Thoracic aorta (tissue), 2 donors: ENCODE data around the gene SLCO3A1. TPM values are rescaled to one million over a fixed set of nuclear protein-coding genes. Genes with fewer than 3 reads are reported as not detected.

Source experiments
- ATAC-seq: fragments of 150-250 bp; one replicate; pipeline ENCODE4 v1.8.0; 2017; ENCODE audit warnings: low read depth; ENCODE audit not compliant: insufficient number of reproducible peaks, low FRiP score
- DNase-seq: peaks from one replicate; pipeline ENCODE4 v3.0.0-alpha.2; 2020; ENCODE audit warnings: low spot score
- H3K27ac ChIP-seq, 2 donors: fragments of 200-600 bp; sonication (generic); 1 replicate in 1 of 2; 2 replicates in 1 of 2; pipeline ENCODE4 v1.5.1; 2016; ENCODE audit warnings: mild to moderate bottlenecking in 2 of 2, moderate library complexity in 2 of 2
- H3K27me3 ChIP-seq: fragments of 200-600 bp; sonication (generic); replicated peaks from 2 replicates; pipeline ENCODE4 v1.6.0; 2016; ENCODE audit warnings: mild to moderate bottlenecking; ENCODE audit not compliant: insufficient read depth
- H3K36me3 ChIP-seq: fragments of 200-600 bp; sonication (generic); one replicate; pipeline ENCODE4 v1.5.1; 2016
- H3K4me1 ChIP-seq, 2 donors: fragments of 200-600 bp; sonication (generic); 1 replicate in 1 of 2; 2 replicates in 1 of 2; pipeline versions ENCODE4 v1.5.1 to v1.6.0; 2016; ENCODE audit warnings: low read depth in 2 of 2, mild to moderate bottlenecking in 1 of 2; ENCODE audit not compliant: control insufficient read depth in 1 of 2
- H3K4me3 ChIP-seq: fragments of 200-600 bp; sonication (generic); 2 replicates; pipeline ENCODE4 v1.5.1; 2016; ENCODE audit warnings: mild to moderate bottlenecking
- H3K9me3 ChIP-seq: fragments of 200-600 bp; sonication (generic); 2 replicates; pipeline ENCODE4 v1.5.1; 2016
- total RNA-seq, 2 donors: library from RNA; depleted of rRNA; stranded (reverse); fragments of >200 nt; gene quantifications; one replicate each; pipeline versions ENCODE4 v1.1.0 to v1.2.3, GENCODE V29; 2016
- TF ChIP-seq, protein P1 (sequence below): fragments of 200-600 bp; sonication (generic); IDR thresholded peaks from one replicate; pipeline ENCODE4 v1.5.1; 2019; ENCODE audit warnings: antibody characterized with exemption

SLCO3A1 gene
- total RNA-seq, 2 donors from 2014 or later, result 16.5 to 39.1 TPM

DNA sequence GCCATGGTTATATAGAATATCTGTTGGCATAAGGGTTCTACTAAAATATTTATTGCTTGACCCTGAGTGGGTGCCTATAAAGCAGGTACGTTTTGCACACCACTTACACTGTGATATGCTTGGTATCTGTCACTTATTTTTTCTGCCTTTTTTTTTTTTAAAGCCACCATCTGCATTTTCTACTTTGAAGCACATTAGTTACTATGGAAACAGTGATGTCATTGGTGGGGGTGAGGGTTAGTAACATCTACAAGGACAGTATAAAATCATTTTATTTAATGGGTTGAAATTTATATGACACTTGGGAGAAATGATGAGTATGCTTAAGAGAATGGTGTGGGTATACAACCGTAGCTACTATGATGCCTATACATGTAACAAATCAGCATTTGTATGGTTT, 25.6 kb downstream of the SLCO3A1 start:
- DNase-seq (no peak), ATAC-seq (no peak)
- TF ChIP-seq, protein P1, sequence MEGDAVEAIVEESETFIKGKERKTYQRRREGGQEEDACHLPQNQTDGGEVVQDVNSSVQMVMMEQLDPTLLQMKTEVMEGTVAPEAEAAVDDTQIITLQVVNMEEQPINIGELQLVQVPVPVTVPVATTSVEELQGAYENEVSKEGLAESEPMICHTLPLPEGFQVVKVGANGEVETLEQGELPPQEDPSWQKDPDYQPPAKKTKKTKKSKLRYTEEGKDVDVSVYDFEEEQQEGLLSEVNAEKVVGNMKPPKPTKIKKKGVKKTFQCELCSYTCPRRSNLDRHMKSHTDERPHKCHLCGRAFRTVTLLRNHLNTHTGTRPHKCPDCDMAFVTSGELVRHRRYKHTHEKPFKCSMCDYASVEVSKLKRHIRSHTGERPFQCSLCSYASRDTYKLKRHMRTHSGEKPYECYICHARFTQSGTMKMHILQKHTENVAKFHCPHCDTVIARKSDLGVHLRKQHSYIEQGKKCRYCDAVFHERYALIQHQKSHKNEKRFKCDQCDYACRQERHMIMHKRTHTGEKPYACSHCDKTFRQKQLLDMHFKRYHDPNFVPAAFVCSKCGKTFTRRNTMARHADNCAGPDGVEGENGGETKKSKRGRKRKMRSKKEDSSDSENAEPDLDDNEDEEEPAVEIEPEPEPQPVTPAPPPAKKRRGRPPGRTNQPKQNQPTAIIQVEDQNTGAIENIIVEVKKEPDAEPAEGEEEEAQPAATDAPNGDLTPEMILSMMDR, result no peak
- no peaks in the 10 kb centered on the region for H3K36me3 ChIP-seq
- H3K27me3 ChIP-seq, result no peaks in the 10 kb centered on the region
- no peak overlapping the region for H3K27ac ChIP-seq
- H3K9me3 ChIP-seq, result no peaks in the 10 kb centered on the region
- peaks cover 0 to 6% of the 10 kb centered on the region in 2 donors for H3K4me1 ChIP-seq
- H3K4me3 ChIP-seq, result no peak overlapping the region

- Histone ChIP-seq H3K4me1 (peaks cover 4 to 13% of the 10 kb centered on the region in 2 donors), H3K27me3 (no peaks in the 10 kb centered on the region), H3K27ac (no peak overlapping the region), H3K4me3 (no peak overlapping the region), H3K36me3 (no peaks in the 10 kb centered on the region), H3K9me3 (no peaks in the 10 kb centered on the region)
- DNase-seq (no peak), ATAC-seq (no peak)
- TF ChIP-seq, protein P1, result no peak
Measured at GRCh38 chr15:91880373-91880772, 26.9 kb downstream of the SLCO3A1 start.

- TF ChIP-seq, protein P1, result no peak
- DNase-seq, result no peak
- Histone ChIP-seq H3K4me1 (peaks cover 4 to 13% of the 10 kb centered on the region in 2 donors), H3K27ac (no peak overlapping the region), H3K27me3 (no peaks in the 10 kb centered on the region), H3K4me3 (no peak overlapping the region), H3K9me3 (no peaks in the 10 kb centered on the region), H3K36me3 (no peaks in the 10 kb centered on the region)
- no peak for ATAC-seq
Measured at GRCh38 chr15:91881569-91882297, 28.2 kb downstream of the SLCO3A1 start.

GRCh38 chr15:91882858-91883586, 29.5 kb downstream of the SLCO3A1 start:
- Histone ChIP-seq H3K4me3 (no peak overlapping the region), H3K27ac (no peak overlapping the region), H3K4me1 (peaks cover 10 to 23% of the 10 kb centered on the region in 2 donors), H3K27me3 (no peaks in the 10 kb centered on the region), H3K9me3 (no peaks in the 10 kb centered on the region), H3K36me3 (no peaks in the 10 kb centered on the region)
- DNase-seq (no peak), ATAC-seq (no peak)
- TF ChIP-seq, protein P1, result no peak

- Histone ChIP-seq H3K4me3 (no peak overlapping the region), H3K9me3 (no peaks in the 10 kb centered on the region), H3K36me3 (no peaks in the 10 kb centered on the region), H3K4me1 (peaks cover 10 to 32% of the 10 kb centered on the region in 2 donors), H3K27ac (no peak overlapping the region), H3K27me3 (no peaks in the 10 kb centered on the region)
- ATAC-seq, result no peak
- no peak for DNase-seq
- TF ChIP-seq, protein P1, result no peak
Measured at GRCh38 chr15:91884606-91885005, 31.1 kb downstream of the SLCO3A1 start.
